ENCODE results near the gene SLAMF7.
"Not testable (repeated sequence)": the region's sequence is repeated elsewhere in the genome, so short reads cannot be mapped to it uniquely, and the experiment has no call there.

SLAMF7 gene

GRCh38 chr1:160724465-160725242, 14.4 kb upstream of the SLAMF7 start:
- TF ChIP-seq CTCF (conservative IDR thresholded peaks at IDR 0.05), result no peak
- no peak overlapping the region for H3K27ac ChIP-seq

- H3K27ac ChIP-seq, result no peak overlapping the region
- TF ChIP-seq CTCF (conservative IDR thresholded peaks at IDR 0.05), result no peak
Measured at GRCh38 chr1:160726114-160726497, 12.9 kb upstream of the SLAMF7 start.

- no peak overlapping the region for H3K27ac ChIP-seq
- TF ChIP-seq CTCF (conservative IDR thresholded peaks at IDR 0.05), result peak; percentile 88
Measured at GRCh38 chr1:160726498-160727315, 12.3 kb upstream of the SLAMF7 start.

GRCh38 chr1:160727316-160727640, 11.8 kb upstream of the SLAMF7 start:
- H3K27ac ChIP-seq, result no peak overlapping the region
- no peak for TF ChIP-seq CTCF (conservative IDR thresholded peaks at IDR 0.05)

GRCh38 chr1:160731564-160731963, 7.5 kb upstream of the SLAMF7 start:
- H3K27ac ChIP-seq, result not testable (repeated sequence)

- no peak for TF ChIP-seq CTCF (conservative IDR thresholded peaks at IDR 0.05)
- H3K27ac ChIP-seq, result no peak overlapping the region
Measured at GRCh38 chr1:160731990-160732389, 7.1 kb upstream of the SLAMF7 start.

GRCh38 chr1:160733898-160734297, 5.1 kb upstream of the SLAMF7 start:
- no peak overlapping the region for H3K27ac ChIP-seq
- TF ChIP-seq CTCF (conservative IDR thresholded peaks at IDR 0.05), result no peak

- no peak for TF ChIP-seq CTCF (conservative IDR thresholded peaks at IDR 0.05)
- no peak overlapping the region for H3K27ac ChIP-seq
Measured at GRCh38 chr1:160734301-160734700, 4.7 kb upstream of the SLAMF7 start.

Measured in VCaP (cell line).